Lower leg skin (tissue), 3 donors: ENCODE results near the gene PIP5K1B.

Experiments used
- CTCF ChIP-seq, 3 donors: fragments of 450-650 bp; IDR thresholded peaks; one replicate each; pipeline ENCODE4 v1.5.1; 2016; ENCODE audit warnings: antibody characterized with exemption in 3 of 3, mild to moderate bottlenecking in 3 of 3, moderate library complexity in 2 of 3
- POLR2A ChIP-seq, 2 donors: fragments of 450-650 bp; IDR thresholded peaks; one replicate each; pipeline ENCODE4 v1.6.1; 2016 to 2017; ENCODE audit warnings: antibody characterized with exemption in 2 of 2, mild to moderate bottlenecking in 1 of 2, moderate library complexity in 1 of 2

GRCh38 chr9:68861436-68861835, 156.4 kb downstream of the PIP5K1B start:
- no peak for TF ChIP-seq CTCF (IDR thresholded peaks at IDR 0.05)
- no peak for TF ChIP-seq POLR2A (IDR thresholded peaks at IDR 0.05)
